ENCODE results near the gene TFIP11. TPM values are rescaled to one million over a fixed set of nuclear protein-coding genes. Genes with fewer than 3 reads are reported as not detected.

TFIP11 gene
- total RNA-seq, 1 experiment from 2014 or later = 29.8 TPM

- POLR2A ChIA-PET = no interaction called here
- in situ Hi-C loops (cut with HindIII; ENCODE audit: low pct_unique_long_range_greater_than_20kb, low sequenced_read_pairs) = no loop called here
- ATAC-seq = no peak
- TF ChIP-seq TCF7L2 (IDR thresholded peaks at IDR 0.05; ENCODE audit: low read depth, low read length) (no peak), SIN3A (IDR thresholded peaks at IDR 0.05; ENCODE audit: borderline replicate concordance, insufficient read depth, low read depth, low read length) (no peak), POLR2AphosphoS5 (IDR thresholded peaks at IDR 0.05; ENCODE audit: low read depth, low read length) (no peak), CTCF (IDR thresholded peaks at IDR 0.05) (no peak), REST (IDR thresholded peaks at IDR 0.05; ENCODE audit: insufficient read depth in 1 of 2, low read depth in 2 of 2, low read length in 1 of 2) (no peak)
- DNase-seq (ENCODE audit: low read depth, low spot score) = no peak
- no TSS peak for BruUV-seq (replicated peaks)
- Histone ChIP-seq H3K36me3 (ENCODE audit: control insufficient read depth, insufficient read depth, low read length) (no peaks in the 10 kb centered on the region), H3K4me3 (ENCODE audit: low read depth in 2 of 2, low read length in 2 of 2) (no peak overlapping the region), H3K4me1 (ENCODE audit: control insufficient read depth, insufficient read depth, low read length) (no peaks in the 10 kb centered on the region), H3K9me3 (ENCODE audit: control insufficient read depth, insufficient read depth, low read depth, low read length) (no peaks in the 10 kb centered on the region), H3K27me3 (ENCODE audit: control insufficient read depth, insufficient read depth, low read length) (no peaks in the 10 kb centered on the region), H3K27ac (ENCODE audit: low read length) (no peak overlapping the region)
- CTCF ChIA-PET = no interaction called here
- intact Hi-C loops (cut with micrococcal nuclease; ENCODE audit: unreplicated experiment) = no loop called here
These were observed 38.3 kb upstream of the TFIP11 start for GRCh38 chr22:26550498-26551033.

GRCh38 chr22:26549902-26550497, 37.7 kb upstream of the TFIP11 start:
- Histone ChIP-seq H3K4me1 (ENCODE audit: control insufficient read depth, insufficient read depth, low read length) (no peaks in the 10 kb centered on the region), H3K27ac (ENCODE audit: low read length) (no peak overlapping the region), H3K9me3 (ENCODE audit: control insufficient read depth, insufficient read depth, low read depth, low read length) (no peaks in the 10 kb centered on the region), H3K4me3 (ENCODE audit: low read depth in 2 of 2, low read length in 2 of 2) (no peak overlapping the region), H3K27me3 (ENCODE audit: control insufficient read depth, insufficient read depth, low read length) (no peaks in the 10 kb centered on the region), H3K36me3 (ENCODE audit: control insufficient read depth, insufficient read depth, low read length) (no peaks in the 10 kb centered on the region)
- in situ Hi-C loops (cut with HindIII; ENCODE audit: low pct_unique_long_range_greater_than_20kb, low sequenced_read_pairs) = no loop called here
- CTCF ChIA-PET = no interaction called here
- POLR2A ChIA-PET = interaction anchor here (0.7 kb wide), 1 partner anchor 24 kb away, joined by 3 read pairs; no protein-coding TSS in a partner anchor
- BruUV-seq (replicated peaks) = no TSS peak
- DNase-seq (ENCODE audit: low read depth, low spot score) = no peak
- no peak for ATAC-seq
- TF ChIP-seq POLR2AphosphoS5 (IDR thresholded peaks at IDR 0.05; ENCODE audit: low read depth, low read length) = no peak
- TF ChIP-seq SIN3A (IDR thresholded peaks at IDR 0.05; ENCODE audit: borderline replicate concordance, insufficient read depth, low read depth, low read length) = no peak
- no peak for TF ChIP-seq TCF7L2 (IDR thresholded peaks at IDR 0.05; ENCODE audit: low read depth, low read length)
- TF ChIP-seq REST (IDR thresholded peaks at IDR 0.05; ENCODE audit: insufficient read depth in 1 of 2, low read depth in 2 of 2, low read length in 1 of 2) = no peak
- no peak for TF ChIP-seq CTCF (IDR thresholded peaks at IDR 0.05)
- intact Hi-C loops (cut with micrococcal nuclease; ENCODE audit: unreplicated experiment) = no loop called here
